Dedifferentiated amniotic fluid mesenchymal stem cell (primary cell): ENCODE measurements around the gene SPDYE17.
"Not testable (repeated sequence)": the region's sequence is repeated elsewhere in the genome, so short reads cannot be mapped to it uniquely, and the experiment has no call there.

Experiments used
- DNase-seq: peaks from one replicate; pipeline ENCODE4 v3.0.0-alpha.2; 2016; ENCODE audit errors: extremely low spot score

Gene SPDYE17

GRCh38 chr7:77032261-77032660 is at the start of gene SPDYE17:
SPDYE17 (minus strand) TSS chr7:77032361; CDS start chr7:77030570, 1,791 bp downstream.
- DNase-seq, result not testable (repeated sequence)

GRCh38 chr7:77080236-77080635 is 48.1 kb upstream of the SPDYE17 start:
- DNase-seq, result not testable (repeated sequence)

GRCh38 chr7:77079624-77080023 is 47.5 kb upstream of the SPDYE17 start:
- not testable (repeated sequence) for DNase-seq

GRCh38 chr7:77079112-77079511 is 47.0 kb upstream of the SPDYE17 start:
- not testable (repeated sequence) for DNase-seq

- not testable (repeated sequence) for DNase-seq
These were observed 44.9 kb upstream of the SPDYE17 start for GRCh38 chr7:77077060-77077459.

GRCh38 chr7:77074786-77075396 is 42.7 kb upstream of the SPDYE17 start:
- not testable (repeated sequence) for DNase-seq

- not testable (repeated sequence) for DNase-seq
These were observed 38.9 kb upstream of the SPDYE17 start for GRCh38 chr7:77071108-77071507.

- DNase-seq, result not testable (repeated sequence)
These were observed 33.7 kb upstream of the SPDYE17 start for GRCh38 chr7:77065869-77066268.

GRCh38 chr7:77063732-77064131 is 31.6 kb upstream of the SPDYE17 start:
- DNase-seq, result not testable (repeated sequence)

- not testable (repeated sequence) for DNase-seq
These were observed 30.4 kb upstream of the SPDYE17 start, which contains the start of gene SPDYE18 for GRCh38 chr7:77062557-77062956. SPDYE18 (minus strand) TSS chr7:77062558; CDS start chr7:77060512, 2,046 bp downstream.

GRCh38 chr7:77026349-77026748 is 5.8 kb downstream of the SPDYE17 start:
- not testable (repeated sequence) for DNase-seq

GRCh38 chr7:77010074-77010680 is 22.0 kb downstream of the SPDYE17 start:
- not testable (repeated sequence) for DNase-seq

GRCh38 chr7:77008000-77008399 is 24.2 kb downstream of the SPDYE17 start:
- DNase-seq, result not testable (repeated sequence)

- DNase-seq, result not testable (repeated sequence)
These were observed 25.7 kb downstream of the SPDYE17 start for GRCh38 chr7:77006127-77007110.

- not testable (repeated sequence) for DNase-seq
These were observed 26.6 kb downstream of the SPDYE17 start for GRCh38 chr7:77005461-77006057.

GRCh38 chr7:77004151-77004550 is 28.0 kb downstream of the SPDYE17 start:
- DNase-seq, result not testable (repeated sequence)

- not testable (repeated sequence) for DNase-seq
These were observed 28.9 kb downstream of the SPDYE17 start for GRCh38 chr7:77003241-77003640.

GRCh38 chr7:77002678-77003233 is 29.4 kb downstream of the SPDYE17 start:
- not testable (repeated sequence) for DNase-seq

- not testable (repeated sequence) for DNase-seq
These were observed 30.1 kb downstream of the SPDYE17 start for GRCh38 chr7:77002104-77002503.

- DNase-seq, result not testable (repeated sequence)
These were observed 32.6 kb downstream of the SPDYE17 start for GRCh38 chr7:76999474-77000107.
